HCT116 (cell line): Measurements from ENCODE around the gene PLB1. TPM values are rescaled to one million over a fixed set of nuclear protein-coding genes. Genes with fewer than 3 reads are reported as not detected.

Source experiments
- ATAC-seq: fragments of 200-7000 bp; cut with Tn5 transposase; 2 replicates; pipeline ENCODE4 v1.9.1; 2020; ENCODE audit warnings: mild to moderate bottlenecking, moderate library complexity
- BruUV-seq: library from RNA; stranded (reverse); fragments of 400-500 nt; replicated peaks from 2 replicates; lab custom pipeline; 2021; lab: Mats Ljungman, UMichigan
- CTCF ChIA-PET: fragments of 300-600 bp; sonication (Branson Sonifier 250); formaldehyde crosslinking; loops from one replicate; lab custom pipeline; 2021; ENCODE audit warnings: antibody characterized with exemption; lab: Charles Lee
- POLR2A ChIA-PET: fragments of 300-600, 350-600 bp; sonication (Branson Sonifier 250); formaldehyde crosslinking; loops from one replicate; lab custom pipeline; 2021; ENCODE audit warnings: antibody characterized with exemption; lab: Charles Lee
- RAD21 ChIA-PET, 2 experiments: fragments of 300-600 bp; sonication (Branson Sonifier 250); formaldehyde crosslinking; loops; one replicate each; lab custom pipeline; 2023; ENCODE audit warnings: low total read pairs in 2 of 2; ENCODE audit not compliant: uncharacterized antibody in 2 of 2, unreplicated experiment in 2 of 2, low non-redundant PET in 1 of 2; lab: Charles Lee
- DNase-seq: peaks from one replicate; pipeline ENCODE4 v3.0.0-alpha.2; 2010; ENCODE audit warnings: low read depth, low spot score
- H2AFZ ChIP-seq: fragments of 200-600 bp; shearing (Covaris generic), sonication (generic); 2 replicates; pipeline ENCODE4 v1.6.1; 2017; ENCODE audit warnings: low read depth, mixed run types, mixed read lengths, antibody characterized with exemption, low read length; ENCODE audit not compliant: poor library complexity, severe bottlenecking
- H3K27ac ChIP-seq: 2 replicates; pipeline ENCODE4 v1.5.1; 2012; ENCODE audit warnings: low read depth, low read length
- H3K27me3 ChIP-seq: fragments of 200-600 bp; sonication (generic); 2 replicates; pipeline ENCODE4 v1.6.1; 2016; ENCODE audit warnings: mixed run types, low read length, mixed read lengths; ENCODE audit not compliant: insufficient read depth
- H3K36me3 ChIP-seq, 2 experiments: fragments of 200-500 bp in 1 of 2; fragments of 200-600 bp in 1 of 2; sonication (Bioruptor generic) in 1 of 2; sonication (generic) in 1 of 2; 2 replicates each; pipeline versions ENCODE4 v1.5.1 to v1.6.1; 2014 to 2016; ENCODE audit warnings: low read length in 2 of 2, inconsistent platforms in 1 of 2, mixed read lengths in 1 of 2, mixed run types in 1 of 2; ENCODE audit not compliant: insufficient read depth in 2 of 2, control insufficient read depth in 1 of 2
- H3K4me1 ChIP-seq, 2 experiments: fragments of 200-600 bp in 1 of 2; sonication (generic) in 1 of 2; 2 replicates each; pipeline versions ENCODE4 v1.5.1 to v1.6.1; 2012 to 2017; ENCODE audit warnings: low read length in 2 of 2, inconsistent platforms in 1 of 2, mild to moderate bottlenecking in 1 of 2, mixed read lengths in 1 of 2, mixed run types in 1 of 2, moderate library complexity in 1 of 2; ENCODE audit not compliant: insufficient read depth in 2 of 2, control insufficient read depth in 1 of 2
- H3K4me2 ChIP-seq: fragments of 200-600 bp; sonication (generic); 2 replicates; pipeline ENCODE4 v1.6.1; 2017; ENCODE audit warnings: mixed run types, low read length, mixed read lengths
- H3K4me3 ChIP-seq, 2 experiments: fragments of 200-600 bp in 1 of 2; sonication (generic) in 1 of 2; replicated peaks in 1 of 2; 2 replicates each; pipeline ENCODE4 v1.5.1; 2011 to 2016; ENCODE audit warnings: low read length in 2 of 2, control low read depth in 1 of 2, low read depth in 1 of 2, mild to moderate bottlenecking in 1 of 2, mixed read lengths in 1 of 2, mixed run types in 1 of 2
- H3K79me2 ChIP-seq: fragments of 200-600 bp; sonication (generic); 2 replicates; pipeline ENCODE4 v1.6.1; 2017; ENCODE audit warnings: mild to moderate bottlenecking, mixed run types, low read length, moderate library complexity, mixed read lengths; ENCODE audit not compliant: insufficient read depth
- H3K9ac ChIP-seq: fragments of 200-600 bp; sonication (generic); 2 replicates; pipeline ENCODE4 v1.6.1; 2016; ENCODE audit warnings: low read length, mixed read lengths
- H3K9me2 ChIP-seq: fragments of 200-600 bp; sonication (generic), shearing (Covaris generic); 2 replicates; pipeline ENCODE4 v1.6.1; 2017; ENCODE audit warnings: mixed run types, mild to moderate bottlenecking, moderate library complexity; ENCODE audit not compliant: insufficient read depth
- H3K9me3 ChIP-seq, 2 experiments: fragments of 200-500 bp in 1 of 2; fragments of 200-600 bp in 1 of 2; sonication (Bioruptor generic) in 1 of 2; sonication (generic) in 1 of 2; 2 replicates each; pipeline ENCODE4 v1.6.1; 2014 to 2017; ENCODE audit warnings: low read length in 2 of 2, mixed read lengths in 2 of 2, inconsistent platforms in 1 of 2, low read depth in 1 of 2, mild to moderate bottlenecking in 1 of 2, mixed run types in 1 of 2, moderate library complexity in 1 of 2; ENCODE audit not compliant: control insufficient read depth in 1 of 2, insufficient read depth in 1 of 2
- H4K20me1 ChIP-seq: fragments of 200-600 bp; sonication (generic), shearing (Covaris generic); 2 replicates; pipeline ENCODE4 v1.6.1; 2017; ENCODE audit warnings: mixed run types, mild to moderate bottlenecking, moderate library complexity; ENCODE audit not compliant: insufficient read depth
- CBX3 ChIP-seq: IDR thresholded peaks from 2 replicates; pipeline ENCODE4 v1.6.1; 2012; ENCODE audit warnings: low read depth
- EGR1 ChIP-seq: IDR thresholded peaks from 2 replicates; pipeline ENCODE4 v1.6.1; 2012; ENCODE audit warnings: low read depth
- EZH2 ChIP-seq: fragments of 200-600 bp; sonication (generic); IDR thresholded peaks from 2 replicates; pipeline ENCODE4 v1.6.1; 2017; ENCODE audit warnings: antibody characterized with exemption, mixed run types
- FOSL1 ChIP-seq: IDR thresholded peaks from 2 replicates; pipeline ENCODE4 v1.6.1; 2012; ENCODE audit warnings: low read depth
- MAX ChIP-seq: IDR thresholded peaks from 2 replicates; pipeline ENCODE4 v1.6.1; 2012
- POLR2A ChIP-seq: IDR thresholded peaks from 2 replicates; pipeline ENCODE4 v1.7.0; 2011; ENCODE audit warnings: borderline replicate concordance; ENCODE audit not compliant: insufficient read depth, insufficient read length; ENCODE audit errors: extremely low read depth
- RAD21 ChIP-seq: IDR thresholded peaks from 2 replicates; pipeline ENCODE4 v1.6.1; 2012; ENCODE audit warnings: low read depth, mild to moderate bottlenecking
- SP1 ChIP-seq: IDR thresholded peaks from 2 replicates; pipeline ENCODE4 v1.6.1; 2012; ENCODE audit warnings: low read depth
- ZNF274 ChIP-seq: fragments of 200-500 bp; sonication (Bioruptor generic); IDR thresholded peaks from 2 replicates; pipeline ENCODE4 v1.6.1; 2014; ENCODE audit warnings: mild to moderate bottlenecking, low read depth, low read length, inconsistent platforms
- intact Hi-C: fragments of 100-400 bp; cut with micrococcal nuclease; formaldehyde crosslinking; loops from 2 replicates; pipeline ENCODE4 v1.10.0; 2022
- total RNA-seq: library from RNA; stranded (reverse); gene quantifications from one replicate; pipeline ENCODE4 v1.2.1, GENCODE V29; 2021; ENCODE audit not compliant: unreplicated experiment
- TF ChIP-seq, protein P1 (sequence below): IDR thresholded peaks from 2 replicates; pipeline ENCODE4 v1.6.1; 2012

PLB1 gene
- total RNA-seq, 1 experiment from 2014 or later: 0.49 TPM

DNA sequence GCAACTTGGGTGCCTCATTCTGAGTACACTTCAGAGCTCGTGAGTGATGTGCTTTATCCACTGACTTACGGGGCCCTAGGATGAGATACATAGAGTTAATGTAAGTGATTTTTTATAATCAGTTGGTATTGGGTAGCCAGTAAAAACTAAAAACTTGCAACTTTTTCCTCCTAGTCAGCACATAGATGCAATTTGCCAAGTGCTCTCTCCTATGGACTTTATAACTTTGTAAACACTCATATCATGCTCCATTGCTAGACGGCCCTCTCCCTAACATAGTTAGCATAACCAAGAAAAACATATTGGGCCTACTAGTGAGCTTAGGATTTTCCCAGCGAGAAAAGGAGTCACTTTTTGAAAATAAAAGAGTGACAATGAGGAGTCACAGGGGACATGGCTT lies 60.4 kb downstream of the PLB1 start:
- H3K4me3 ChIP-seq: no peak overlapping the region
- H3K9me3 ChIP-seq: no peaks in the 10 kb centered on the region
- no peak for DNase-seq
- no peak overlapping the region for H3K27ac ChIP-seq
- no peak overlapping the region for H3K9ac ChIP-seq
- no peaks in the 10 kb centered on the region for H4K20me1 ChIP-seq
- no peak for ATAC-seq
- no peaks in the 10 kb centered on the region for H3K27me3 ChIP-seq
- H3K79me2 ChIP-seq: no peaks in the 10 kb centered on the region
- ChIA-PET CTCF (no interaction called here), POLR2A (no interaction called here), RAD21 (no interaction called here)
- H2AFZ ChIP-seq: no peak overlapping the region
- intact Hi-C loops: no loop called here
- no peak overlapping the region for H3K4me2 ChIP-seq
- no peaks in the 10 kb centered on the region for H3K36me3 ChIP-seq
- H3K4me1 ChIP-seq: no peaks in the 10 kb centered on the region
- TF ChIP-seq RAD21 (no peak), SP1 (no peak), MAX (no peak), EGR1 (no peak), POLR2A (no peak), EZH2 (no peak), CBX3 (no peak)
- TF ChIP-seq, protein P1, sequence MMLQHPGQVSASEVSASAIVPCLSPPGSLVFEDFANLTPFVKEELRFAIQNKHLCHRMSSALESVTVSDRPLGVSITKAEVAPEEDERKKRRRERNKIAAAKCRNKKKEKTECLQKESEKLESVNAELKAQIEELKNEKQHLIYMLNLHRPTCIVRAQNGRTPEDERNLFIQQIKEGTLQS: no peak
- H3K9me2 ChIP-seq: no peaks in the 10 kb centered on the region
- no TSS peak for BruUV-seq

DNA sequence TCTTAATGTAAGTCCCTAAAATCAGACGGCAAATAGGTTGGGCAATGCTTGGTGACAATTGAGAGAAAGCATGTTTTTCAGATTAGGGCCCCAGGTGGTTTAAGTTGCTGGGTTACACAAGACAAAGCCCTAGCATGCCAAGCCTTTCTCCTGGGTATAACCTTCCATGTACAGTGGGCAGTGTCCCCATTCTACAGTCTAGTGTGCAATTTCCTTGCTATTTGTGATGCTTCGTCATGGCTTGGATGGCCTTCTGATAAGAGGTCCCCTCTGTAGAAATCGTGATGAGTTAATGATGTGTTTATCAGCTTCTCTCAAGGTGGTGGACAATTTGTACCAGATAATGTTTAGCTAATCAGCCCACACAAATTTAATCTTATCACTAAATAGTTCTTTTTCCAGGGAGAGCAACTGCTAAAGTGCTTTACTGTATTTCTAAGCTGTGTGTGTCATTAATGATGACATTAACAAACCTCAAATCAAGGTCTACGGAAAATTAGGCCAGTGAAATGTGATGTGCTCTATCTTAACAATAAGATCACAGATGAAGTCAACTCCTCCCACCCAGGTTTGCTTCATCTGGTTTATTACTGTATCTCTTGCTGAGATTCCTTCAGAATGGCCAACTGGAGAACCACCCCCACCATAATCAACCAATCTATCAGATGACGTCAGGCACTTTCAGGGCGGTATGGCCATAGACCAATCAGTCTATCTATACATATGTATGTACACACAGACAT lies 61.7 kb downstream of the PLB1 start:
- no peak overlapping the region for H3K27ac ChIP-seq
- H3K4me2 ChIP-seq: no peak overlapping the region
- BruUV-seq: no TSS peak
- H3K36me3 ChIP-seq: no peaks in the 10 kb centered on the region
- H3K4me1 ChIP-seq: no peaks in the 10 kb centered on the region
- TF ChIP-seq FOSL1 (no peak), EGR1 (no peak), CBX3 (no peak), ZNF274 (no peak)
- TF ChIP-seq, all 23 proteins: peak for 0
- no peak for ATAC-seq
- no peak overlapping the region for H3K9ac ChIP-seq
- no peaks in the 10 kb centered on the region for H3K27me3 ChIP-seq
- H2AFZ ChIP-seq: no peak overlapping the region
- POLR2A ChIA-PET: no interaction called here
- RAD21 ChIA-PET: no interaction called here
- CTCF ChIA-PET: interaction anchor here (1.2 to 1.5 kb wide), 2 partner anchors 9 to 854 kb away, joined by 3 to 4 read pairs; no protein-coding TSS in a partner anchor
- no peak for DNase-seq
- H3K9me3 ChIP-seq: no peaks in the 10 kb centered on the region
- no peaks in the 10 kb centered on the region for H3K79me2 ChIP-seq
- no peak overlapping the region for H3K4me3 ChIP-seq
- intact Hi-C loops: no loop called here
- H3K9me2 ChIP-seq: no peaks in the 10 kb centered on the region
- H4K20me1 ChIP-seq: no peaks in the 10 kb centered on the region
